Hepatic stellate cell (primary cell): ENCODE results near the gene CCDC39.

Experiments used
- DNase-seq: peaks from one replicate; pipeline ENCODE4 v3.0.0; 2011; ENCODE audit warnings: low spot score

CCDC39 gene

DNA sequence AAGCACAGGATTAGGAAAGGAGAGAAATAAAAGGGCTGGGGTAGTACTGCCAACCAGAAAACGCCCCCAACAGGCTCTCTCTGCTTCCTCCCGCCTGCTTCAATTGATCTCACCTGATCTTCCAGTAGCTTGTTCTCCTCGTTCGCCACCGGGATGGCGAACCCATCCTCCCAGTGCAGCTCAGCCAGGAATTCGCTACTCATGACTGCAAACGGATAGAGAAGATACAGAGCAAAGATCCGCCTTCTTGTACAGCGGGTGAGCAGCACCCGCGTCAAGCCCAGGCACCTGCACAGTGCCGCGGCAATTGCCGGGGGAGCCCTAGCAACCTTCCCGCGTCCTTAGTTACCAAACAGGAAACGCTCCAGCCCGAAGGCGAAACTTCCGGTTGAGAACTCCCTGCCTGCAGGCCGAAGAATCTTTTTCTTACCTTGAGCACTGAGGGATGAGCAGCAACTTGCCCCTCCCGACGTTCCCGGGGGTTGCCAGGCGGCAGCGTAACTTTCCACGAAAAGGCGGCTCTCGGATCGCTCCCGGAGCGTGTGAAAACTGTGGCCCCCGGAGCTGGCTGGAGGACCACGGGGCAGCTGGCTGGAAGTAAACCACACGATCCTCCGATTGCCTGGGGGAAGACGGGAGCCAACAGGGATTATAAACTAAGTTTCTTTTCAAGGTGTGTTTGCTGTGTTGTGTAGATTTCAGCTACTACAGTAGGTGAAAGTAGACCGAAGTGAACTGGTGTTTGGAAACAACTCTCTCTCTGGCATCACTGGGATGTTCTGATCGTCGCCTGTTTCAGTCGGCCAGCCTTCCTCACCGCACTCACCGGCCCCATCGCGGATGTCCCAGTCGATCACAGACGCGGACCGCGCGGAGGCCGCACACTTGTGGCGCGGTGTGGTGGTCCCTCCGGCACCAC, at the start of gene CCDC39:
CCDC39 (minus strand) TSS at position 312 of the 919 bp plus-strand sequence; CDS start at position 203, 109 bp downstream.
- DNase-seq: peak; percentile 34

DNA sequence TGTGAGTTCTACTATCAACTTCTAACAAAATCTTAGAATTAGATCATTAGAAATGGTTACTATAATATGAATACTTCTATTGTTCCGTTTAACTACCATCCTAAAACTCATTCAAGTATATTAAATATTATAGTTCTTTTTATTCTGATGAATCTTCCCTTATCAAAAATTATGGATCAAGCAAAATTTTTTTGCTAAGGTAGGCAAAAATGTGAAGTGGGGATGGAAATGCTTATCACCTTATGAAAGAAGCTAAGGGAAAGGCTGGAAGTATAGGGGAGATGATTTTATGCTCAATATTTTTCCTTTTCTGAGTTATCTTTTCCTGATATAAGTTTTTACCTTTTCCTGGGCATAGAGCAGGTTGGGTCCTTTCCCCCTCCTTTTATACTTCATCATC, 40.7 kb upstream of the CCDC39 start:
- no peak for DNase-seq

DNA sequence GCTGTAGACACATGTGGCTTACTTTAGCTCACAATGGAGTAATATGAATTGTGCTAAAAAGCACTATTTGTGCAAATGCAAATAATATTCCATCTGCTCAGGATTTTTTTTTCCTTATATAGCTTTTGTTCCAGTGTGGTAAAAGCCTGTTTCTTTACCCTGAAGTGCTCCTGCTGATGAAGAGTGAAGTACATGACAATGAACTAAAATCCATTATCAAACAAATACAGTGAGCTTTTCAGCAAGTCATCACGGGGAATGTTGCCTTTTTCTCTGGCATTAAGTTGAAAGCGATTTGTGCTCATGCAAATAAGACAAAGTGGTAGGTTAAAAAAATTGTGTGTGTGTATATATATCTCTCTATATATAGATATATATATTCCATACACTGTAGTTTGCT, 28.6 kb upstream of the CCDC39 start:
- DNase-seq: no peak

DNA sequence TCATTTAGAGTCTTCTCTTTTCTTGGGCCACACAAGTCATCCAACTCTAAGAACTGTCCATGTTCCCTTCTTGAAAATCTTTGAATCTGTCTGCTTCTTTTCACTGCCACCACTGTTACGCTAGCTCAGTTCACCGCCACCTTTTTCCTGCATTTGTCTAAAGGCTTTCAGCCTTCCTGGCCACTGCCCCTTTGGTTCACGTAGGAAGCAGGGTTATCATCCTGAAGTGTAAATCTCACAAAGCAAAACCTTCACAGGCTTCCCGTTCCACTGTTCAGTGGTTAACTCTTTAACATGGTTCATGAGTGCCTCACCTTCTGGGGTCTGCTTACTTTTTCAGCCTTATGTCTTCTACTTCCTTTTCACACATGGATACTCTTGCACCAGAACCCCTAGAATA, 26.3 kb upstream of the CCDC39 start:
- no peak for DNase-seq

DNA sequence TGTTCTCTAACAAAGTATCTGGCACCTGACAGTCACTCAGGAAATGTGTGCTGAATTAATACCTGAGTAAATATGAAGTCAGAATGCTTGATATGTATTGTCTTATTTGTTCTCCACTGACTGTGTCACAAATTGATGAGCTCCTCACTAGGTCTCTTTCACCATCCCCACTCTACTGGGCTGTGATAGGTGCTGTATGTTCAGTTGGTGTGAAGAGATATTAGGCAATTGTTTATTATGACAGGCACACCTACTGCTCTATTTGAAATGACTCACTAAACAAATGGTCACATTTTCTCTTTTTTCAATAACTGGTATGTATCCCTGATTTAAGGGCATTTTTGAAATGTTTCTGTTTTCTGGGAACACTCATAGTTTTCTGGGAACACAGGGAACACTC, 25.2 kb upstream of the CCDC39 start:
- no peak for DNase-seq

DNA sequence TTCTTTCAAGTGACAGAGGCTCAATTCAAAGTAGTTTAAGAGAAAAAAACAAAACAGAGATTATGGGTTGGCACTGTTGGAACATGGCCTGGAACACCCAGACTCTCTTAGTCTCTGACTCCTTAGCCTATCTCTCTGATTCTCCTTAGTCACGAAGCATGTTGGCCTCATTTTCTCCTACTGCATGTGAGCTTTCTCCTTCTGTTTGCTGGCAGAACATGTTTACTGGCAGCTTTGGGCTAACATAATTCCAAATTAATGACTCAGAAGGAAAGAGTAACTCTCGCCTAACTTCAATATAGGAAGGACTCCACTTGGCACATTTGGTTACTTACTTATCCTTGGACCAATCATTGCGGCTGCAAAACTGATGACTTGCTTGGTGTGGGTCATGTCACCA, 21.7 kb upstream of the CCDC39 start:
- DNase-seq: no peak

DNA sequence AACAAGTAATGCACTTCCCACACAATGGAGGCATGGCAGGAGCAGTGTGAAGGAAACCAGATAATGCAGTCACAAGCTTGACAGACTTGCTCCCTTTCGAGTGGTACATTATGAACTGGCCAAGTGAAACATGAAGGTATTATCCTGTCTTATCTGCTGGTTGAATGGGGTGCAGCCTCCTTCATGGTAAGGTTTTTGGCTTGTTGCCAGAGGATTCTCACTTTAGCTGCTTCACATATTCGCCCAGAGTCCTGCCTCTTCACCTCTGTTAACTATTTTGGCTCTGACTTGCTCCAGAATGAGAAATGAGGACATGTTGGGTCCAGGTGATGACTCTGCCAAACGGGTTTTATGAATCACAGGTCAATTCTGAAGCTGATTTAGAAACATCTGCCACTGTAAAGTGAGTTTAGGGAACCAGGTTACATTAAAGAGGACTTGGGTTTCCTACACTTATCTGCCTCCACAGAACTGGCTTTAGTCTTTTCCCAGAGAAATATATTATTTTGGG, 19.5 kb upstream of the CCDC39 start:
- no peak for DNase-seq

DNA sequence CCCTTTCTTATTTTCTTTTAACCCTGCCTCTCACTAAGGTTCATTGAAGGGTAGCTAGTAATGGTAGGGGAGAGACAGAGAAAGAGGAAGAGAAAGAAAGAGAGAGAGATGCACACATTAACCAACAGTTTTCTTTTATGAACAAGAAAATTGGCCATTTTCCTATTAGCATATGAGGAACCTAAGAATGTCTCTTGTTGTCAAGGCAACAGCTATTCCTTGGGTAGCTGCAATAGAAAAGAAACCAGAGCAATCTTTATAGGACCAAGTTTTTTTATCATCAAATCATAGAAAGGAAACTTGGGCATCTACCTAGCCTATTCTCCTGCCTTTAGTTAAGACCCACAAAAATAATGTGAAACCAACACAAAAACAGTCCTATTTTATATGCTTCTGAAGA, 15.0 kb upstream of the CCDC39 start:
- no peak for DNase-seq

DNA sequence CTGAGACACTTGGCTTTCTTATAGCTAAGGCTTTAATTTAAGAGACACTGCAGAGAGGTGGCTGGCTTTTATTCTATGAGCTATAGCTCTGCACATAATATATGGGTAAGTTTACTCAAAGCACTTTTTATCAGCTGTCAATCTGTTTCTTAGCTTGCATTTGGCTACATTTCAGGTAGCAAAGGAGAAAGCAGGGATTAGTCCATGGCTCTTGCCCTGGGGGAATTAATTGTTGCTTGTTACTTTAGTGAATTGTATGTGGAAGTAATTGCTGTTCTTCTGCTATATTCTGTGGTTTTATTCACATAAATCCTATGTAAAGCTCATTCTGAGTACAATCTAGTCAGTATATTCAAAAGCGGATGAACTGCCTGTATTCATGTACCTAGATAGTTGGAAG, 14.4 kb upstream of the CCDC39 start:
- no peak for DNase-seq

DNA sequence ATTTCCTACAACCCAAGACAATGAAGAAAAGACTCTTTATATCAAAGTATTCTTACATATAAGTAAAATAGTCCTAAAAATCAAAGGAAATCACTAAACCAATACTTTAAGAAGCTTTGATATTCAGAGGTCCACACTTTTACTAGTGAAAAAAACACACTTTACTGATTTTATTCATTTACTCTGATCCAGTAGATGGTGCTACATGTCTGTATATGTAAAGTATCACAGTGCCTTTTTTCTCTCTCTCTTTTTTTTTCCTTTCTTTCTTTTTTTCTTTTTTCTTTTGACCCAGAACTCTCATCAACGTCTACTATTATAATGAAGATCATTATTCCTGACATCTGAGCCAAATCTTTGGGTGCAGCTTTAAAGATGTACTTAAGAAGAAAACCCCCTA, 10.8 kb upstream of the CCDC39 start:
- no peak for DNase-seq

DNA sequence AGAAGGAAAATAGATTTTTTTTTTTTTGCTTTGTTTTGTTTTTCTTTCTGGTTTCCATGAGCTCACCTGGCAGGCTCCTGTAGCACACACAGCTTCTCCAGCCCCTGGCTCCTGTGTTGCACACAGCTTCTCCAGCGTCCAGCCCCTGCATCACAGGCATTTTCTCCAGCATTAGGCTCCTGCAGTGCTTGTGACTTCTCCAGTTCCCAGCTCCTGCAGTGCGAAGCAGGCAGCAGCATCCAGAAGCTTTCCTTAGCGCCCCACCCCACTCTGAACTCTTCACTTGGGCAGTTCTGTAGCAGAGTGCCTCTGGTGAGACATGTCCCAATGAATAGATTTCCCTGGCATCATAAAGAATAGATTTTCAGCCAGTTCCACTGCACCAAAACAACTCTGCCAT, 5.5 kb upstream of the CCDC39 start:
- no peak for DNase-seq

DNA sequence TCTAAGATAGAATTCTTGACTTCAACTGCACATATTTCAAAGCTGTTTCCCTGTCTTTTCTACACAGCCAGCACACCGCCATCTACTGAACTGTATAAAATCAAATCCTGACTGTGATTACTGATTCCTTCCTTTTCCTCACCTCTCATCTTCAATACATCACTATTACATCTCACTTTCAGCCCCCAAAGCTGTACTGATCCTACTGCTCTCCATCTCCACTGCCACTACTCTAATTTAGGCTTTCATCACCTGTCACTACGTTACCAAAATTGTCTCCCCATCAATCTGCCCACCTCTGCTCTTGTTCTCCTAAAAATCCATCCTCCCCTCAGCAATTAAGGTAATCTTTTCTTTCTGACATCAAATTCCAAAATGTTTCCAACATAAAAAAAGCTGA, 4.5 kb upstream of the CCDC39 start:
- no peak for DNase-seq

DNA sequence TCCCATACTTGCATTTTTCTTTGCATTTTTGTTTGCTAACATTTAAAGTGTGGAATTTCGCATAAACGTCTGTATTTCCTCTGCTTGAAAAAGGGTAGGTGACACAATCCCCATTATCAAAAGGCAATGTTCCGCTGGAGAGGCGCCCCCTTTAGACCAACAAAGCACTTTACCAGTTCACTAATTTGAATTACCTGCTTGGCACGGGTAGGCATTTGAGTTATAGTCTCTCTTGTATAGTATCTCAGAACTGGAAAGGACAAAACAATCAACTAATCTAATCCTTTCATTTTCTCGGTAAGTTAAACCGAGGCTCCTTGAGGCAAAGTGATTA, 775 bp upstream of the CCDC39 start:
- DNase-seq: peak; percentile 1

DNA sequence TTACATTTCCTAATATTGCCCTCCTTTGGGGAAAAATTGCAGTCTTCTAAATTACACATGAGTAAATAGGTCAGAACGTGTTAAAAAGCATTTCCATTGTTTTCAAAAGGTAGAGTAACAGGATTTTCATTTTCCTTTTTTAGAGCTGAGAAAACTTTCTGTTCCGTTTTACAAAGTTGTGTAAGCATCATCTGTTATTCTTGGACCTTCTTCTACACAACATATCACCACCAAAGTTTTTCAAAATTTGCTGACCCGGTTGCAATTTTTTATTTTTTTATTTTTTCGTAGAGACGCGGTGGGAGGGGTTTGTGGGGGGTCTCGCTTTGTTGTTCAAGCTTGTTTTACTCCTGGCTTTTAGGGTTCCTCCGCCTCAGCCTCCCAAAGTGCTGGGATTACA, 1.1 kb downstream of the CCDC39 start:
- no peak for DNase-seq

DNA sequence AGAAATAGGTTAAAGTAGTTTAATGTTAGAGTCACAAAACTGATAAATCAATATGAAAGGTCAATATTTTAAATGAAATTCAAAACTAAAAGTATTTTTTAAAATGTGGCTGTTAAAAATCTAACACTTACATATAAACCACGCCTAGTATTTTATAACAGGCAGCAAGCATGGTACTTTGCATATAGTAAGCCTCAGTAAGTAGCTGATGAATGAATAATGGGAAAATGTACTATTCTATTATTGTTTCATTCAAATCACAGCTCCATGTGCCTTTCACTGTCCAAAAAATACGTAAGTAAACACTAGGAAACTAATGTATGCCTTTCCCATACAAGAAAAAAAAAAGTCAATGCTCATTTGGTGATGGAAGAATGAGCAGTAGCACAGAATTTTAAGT, 17.8 kb downstream of the CCDC39 start:
- DNase-seq: no peak

DNA sequence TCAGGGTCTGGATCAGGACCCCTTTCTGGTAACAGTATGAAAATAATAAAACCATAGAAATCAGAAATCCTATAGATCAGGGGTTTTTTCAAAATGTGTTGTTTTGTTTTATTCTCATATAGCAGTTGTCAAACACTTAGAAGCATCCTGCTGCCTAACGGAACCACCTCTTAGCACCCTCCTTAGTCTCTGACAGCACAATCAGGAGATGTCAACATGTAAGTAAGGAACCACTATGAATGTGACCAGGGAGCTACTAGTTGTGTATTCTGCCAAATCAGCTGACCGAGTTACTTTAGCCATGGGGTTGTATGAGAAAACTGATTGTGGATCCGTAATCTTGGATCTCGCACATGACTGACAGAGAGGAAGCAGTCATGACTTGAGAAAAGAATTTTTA, 22.2 kb downstream of the CCDC39 start:
- DNase-seq: no peak

DNA sequence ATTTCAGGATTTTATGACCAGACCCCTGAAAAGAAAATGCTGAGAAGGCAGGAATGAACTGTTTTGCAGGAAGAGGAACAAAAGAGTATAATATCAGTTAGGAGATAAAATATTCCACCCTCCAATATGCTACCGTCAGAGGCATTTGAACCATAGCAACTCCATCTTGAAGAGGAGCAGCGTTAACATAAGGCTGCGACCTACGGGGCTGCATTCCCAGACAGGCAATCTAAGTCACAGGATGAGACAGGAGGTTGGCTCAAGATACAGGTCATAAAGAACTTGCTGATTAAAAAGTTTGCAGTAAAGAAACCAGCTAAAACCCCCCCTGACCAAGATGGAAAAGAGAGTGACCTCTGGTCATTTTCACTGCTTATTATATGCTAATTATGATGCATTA, 22.9 kb downstream of the CCDC39 start:
- DNase-seq: no peak

DNA sequence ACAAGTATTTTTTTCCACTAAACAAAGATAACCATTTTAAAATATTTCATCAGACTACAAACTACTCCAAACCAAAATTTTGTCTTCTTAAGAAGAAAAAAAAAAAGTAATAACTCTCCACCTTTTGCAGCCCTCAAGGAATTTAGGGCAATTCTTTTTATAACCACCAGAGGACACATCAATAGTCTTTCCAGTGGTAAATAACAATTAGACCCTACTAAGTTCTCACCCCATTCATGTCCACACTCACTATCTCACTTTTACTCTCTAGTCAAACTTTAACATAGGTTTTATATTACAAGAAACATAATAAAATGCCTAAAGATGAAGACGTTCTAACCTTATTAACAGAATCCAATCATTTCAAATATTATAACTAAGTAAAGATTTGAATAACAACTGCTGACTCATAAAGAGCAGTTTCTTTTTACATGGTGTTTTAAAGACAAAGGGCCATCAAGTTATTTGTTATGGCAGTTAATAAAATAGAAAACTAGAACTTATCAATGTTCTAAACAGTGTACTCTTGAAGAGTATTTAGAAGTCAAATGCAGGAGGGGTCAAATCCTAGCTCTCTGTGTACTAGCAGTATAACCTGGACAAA, 33.0 kb downstream of the CCDC39 start:
- DNase-seq: no peak

DNA sequence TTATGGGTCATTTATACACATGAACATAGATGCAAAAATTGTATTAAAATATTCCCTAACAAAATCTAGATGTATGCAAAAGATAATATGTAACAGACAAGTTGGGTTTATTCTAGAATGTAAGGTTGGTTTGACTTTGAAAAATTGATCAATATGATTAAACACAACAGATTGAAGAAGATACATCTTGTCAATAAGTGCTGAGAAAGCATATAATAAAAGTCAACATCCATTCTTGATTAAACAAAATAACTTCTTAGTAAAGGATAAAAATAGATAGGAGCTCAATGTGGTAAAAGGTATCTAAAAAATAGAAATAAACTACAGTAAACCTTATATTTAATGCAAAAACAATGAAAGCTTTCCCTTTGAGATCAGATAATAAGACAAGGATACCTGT, 38.3 kb downstream of the CCDC39 start:
- DNase-seq: no peak

DNA sequence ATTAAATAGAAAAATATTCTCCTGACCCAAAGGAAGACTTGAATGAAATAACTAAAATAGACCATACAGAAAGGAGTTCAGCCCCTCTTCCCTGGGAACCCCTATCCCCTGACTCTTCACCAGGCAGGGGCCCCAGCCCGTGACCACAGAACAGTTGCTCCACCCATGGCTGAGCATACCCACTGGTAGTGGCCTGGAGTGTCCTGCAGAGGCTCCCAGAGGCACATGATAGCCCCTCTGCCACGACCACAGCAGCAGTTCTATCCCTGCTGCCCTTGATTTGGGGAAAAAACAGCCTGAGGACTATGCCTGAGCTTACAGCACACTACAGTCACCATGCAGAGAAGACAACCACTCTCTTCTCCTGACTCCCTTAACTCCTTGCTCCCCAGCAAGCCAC, 45.6 kb downstream of the CCDC39 start:
- DNase-seq: no peak

DNA sequence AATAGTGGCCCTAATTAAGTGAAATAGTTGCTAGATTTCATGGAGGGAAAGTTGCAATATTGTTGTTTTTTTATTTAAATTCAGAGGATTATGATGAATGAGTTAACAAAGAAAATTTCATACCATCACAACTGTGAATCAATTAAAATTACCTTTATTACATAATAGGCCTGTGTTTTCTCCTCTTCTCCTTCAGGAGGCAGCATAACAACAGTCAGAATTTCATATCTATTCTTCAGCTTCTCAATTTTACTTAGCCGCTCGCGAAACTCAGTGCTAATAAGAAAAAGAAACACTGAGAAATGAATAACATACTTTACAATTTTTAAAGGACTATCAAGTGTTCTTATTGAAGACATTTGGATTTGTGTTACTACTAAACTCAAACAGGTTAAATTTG, 48.0 kb downstream of the CCDC39 start:
- no peak for DNase-seq

DNA sequence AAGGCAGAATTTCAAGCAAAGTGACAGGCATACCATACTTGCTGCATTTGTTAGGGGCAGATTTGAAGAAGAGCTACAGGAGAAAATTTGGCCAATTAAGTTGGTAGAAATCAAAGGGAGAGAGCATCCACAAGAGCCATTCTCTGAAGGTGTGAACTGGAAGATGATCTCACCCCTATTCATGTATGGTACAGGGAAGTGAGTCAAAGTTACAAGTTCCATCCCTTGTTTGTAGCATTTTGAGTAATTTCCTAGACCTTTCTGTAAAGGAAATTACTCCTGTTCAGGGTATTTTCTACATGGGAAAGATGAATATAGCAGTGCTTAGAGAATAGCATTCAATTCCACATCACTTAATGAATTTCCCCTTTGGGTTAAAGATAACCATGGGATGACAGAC, 48.9 kb downstream of the CCDC39 start:
- DNase-seq: no peak

DNA sequence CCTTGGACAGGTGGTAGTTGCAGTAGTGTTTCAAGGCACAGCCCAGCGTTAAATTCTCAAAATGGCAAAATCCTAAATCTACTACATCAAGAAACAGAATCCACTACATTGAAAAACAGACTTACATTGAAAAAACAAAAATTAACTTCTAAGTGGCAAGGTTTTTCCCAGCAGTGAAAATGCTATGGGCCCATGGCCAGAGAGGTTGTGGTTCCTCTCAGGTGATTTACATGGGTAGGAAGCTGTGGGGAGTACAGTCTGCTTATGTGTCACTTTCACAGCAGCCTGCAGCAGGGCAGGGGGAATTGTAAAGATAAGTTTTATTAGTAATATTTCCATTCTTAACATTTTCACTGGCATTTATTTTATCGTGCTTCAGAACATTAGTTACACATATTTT, 52.4 kb downstream of the CCDC39 start:
- DNase-seq: no peak

DNA sequence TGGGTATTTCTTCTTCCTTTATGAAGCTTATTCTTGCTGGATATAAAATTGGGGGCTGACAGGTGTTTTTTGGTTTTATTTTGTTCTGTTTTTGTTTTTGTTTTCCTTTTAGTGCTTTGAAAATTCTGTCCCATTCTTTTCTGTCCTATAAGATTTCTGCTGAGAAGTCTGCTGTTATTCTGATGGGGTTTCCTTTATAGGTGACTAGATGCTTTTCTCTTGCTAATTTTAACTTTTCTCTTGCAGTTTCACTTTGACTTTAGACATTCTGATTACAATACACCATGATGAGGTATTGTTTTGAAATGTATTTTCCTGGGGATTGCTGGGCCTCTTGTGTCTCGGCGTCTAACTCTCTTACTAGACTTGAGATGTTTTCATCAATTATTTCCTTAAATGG, 54.6 kb downstream of the CCDC39 start:
- DNase-seq: no peak
